GM21360 (cell line): ENCODE measurements around the gene S100A2.
"Not testable (repeated sequence)": the region's sequence is repeated elsewhere in the genome, so short reads cannot be mapped to it uniquely, and the experiment has no call there.

Experiments used
- ATAC-seq: cut with Tn5 transposase; IDR thresholded peaks from one replicate; pipeline ENCODE4 v1.9.1; 2021; ENCODE audit warnings: mild to moderate bottlenecking, moderate library complexity; ENCODE audit not compliant: unreplicated experiment

S100A2 gene

DNA sequence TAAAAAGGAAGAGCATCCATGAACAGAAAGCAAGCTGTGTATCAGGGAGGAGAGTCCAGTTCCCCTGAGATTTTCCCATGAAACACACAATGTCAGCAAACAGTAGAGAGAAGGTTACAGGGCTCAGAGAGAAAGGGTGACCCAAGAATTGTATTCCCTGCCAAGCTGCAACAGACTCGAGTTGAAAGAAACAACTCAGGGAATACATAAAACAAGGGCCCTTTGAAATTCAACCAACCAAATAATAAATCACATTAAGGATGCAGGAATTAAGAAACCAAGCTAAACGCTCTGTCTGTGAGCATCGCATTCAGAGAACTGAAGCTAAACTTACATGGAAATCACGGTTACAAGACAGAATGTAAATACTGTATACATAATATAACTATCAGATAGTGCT is 27.1 kb upstream of the S100A2 start:
- ATAC-seq = no peak

DNA sequence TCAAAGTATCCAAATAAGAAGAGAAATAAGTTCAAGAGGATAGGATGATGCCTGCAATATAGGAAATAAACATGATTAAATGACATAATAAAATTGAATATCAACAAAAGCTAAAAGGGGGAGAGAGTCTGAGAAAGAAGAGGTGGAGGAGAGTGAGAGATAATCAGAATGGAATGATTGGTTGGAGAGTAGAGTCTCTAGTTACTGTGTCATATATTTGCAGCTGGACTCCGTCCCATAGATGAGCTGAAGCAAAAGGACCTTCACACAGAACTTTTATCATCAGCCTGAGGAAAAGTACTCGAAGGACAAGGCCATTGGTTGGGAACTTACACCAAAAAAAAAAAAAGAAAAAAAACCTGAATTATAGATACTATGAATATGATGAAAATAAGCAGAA is 22.8 kb upstream of the S100A2 start:
- ATAC-seq = no peak

GRCh38 chr1:153588033-153588432 is 22.4 kb upstream of the S100A2 start:
- not testable (repeated sequence) for ATAC-seq

DNA sequence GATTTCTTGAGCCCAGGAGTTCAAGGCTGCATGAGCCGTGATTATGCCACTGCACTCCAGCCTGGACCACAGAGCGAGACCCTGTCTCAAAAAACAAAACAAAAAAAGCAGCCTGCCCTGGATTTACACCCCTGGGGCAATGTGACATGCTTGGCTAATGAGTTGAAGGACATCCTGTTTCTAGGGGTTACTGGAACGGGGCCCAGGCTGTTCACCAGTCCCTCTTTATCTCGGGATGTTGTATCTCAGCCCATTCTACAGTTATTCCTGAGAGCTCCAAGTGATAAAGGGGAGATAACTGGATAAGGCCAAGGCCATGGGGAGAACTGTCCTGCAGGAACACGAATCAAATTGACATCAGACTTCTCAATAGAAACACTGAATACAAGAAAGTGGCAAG is 21.7 kb upstream of the S100A2 start:
- ATAC-seq = no peak

DNA sequence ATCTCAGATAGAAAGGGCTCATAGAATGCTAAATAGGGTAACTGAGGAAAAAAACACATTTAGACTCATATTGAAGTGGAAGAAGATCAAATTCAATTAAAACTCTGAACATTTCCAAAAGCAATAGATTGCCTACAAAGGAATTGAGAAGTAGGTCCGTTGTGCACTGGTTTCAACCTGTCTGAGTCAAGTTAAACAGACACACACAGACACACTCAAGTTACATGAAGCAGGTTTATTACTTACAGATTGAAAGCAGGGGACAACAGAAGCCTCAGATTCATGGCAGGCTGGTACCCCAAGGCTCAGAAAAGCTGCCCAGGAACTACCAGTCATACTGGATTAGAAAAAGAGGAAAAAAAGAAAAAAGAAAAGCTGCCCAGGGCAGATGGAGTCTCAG is 20.7 kb upstream of the S100A2 start:
- no peak for ATAC-seq

DNA sequence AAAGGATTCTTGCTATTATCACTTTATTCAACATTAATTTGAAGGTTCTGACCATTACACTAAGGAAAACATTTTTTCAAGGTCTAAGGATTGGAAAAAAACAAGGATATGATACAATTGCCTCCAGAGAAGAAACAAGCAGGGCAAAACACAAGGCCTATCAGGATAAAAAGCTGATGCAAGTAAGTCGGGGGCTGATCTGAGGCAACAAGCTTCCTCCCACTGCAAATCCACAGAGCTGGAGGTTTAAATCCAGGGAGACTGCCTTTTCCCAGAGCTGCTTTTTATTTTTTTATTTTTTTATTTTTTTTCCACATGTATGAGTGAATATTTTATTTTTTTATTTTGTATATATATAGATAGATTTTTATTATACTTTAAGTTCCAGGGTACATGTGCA is 19.4 kb upstream of the S100A2 start:
- ATAC-seq = no peak

GRCh38 chr1:153583976-153584375 is 18.3 kb upstream of the S100A2 start:
- no peak for ATAC-seq

DNA sequence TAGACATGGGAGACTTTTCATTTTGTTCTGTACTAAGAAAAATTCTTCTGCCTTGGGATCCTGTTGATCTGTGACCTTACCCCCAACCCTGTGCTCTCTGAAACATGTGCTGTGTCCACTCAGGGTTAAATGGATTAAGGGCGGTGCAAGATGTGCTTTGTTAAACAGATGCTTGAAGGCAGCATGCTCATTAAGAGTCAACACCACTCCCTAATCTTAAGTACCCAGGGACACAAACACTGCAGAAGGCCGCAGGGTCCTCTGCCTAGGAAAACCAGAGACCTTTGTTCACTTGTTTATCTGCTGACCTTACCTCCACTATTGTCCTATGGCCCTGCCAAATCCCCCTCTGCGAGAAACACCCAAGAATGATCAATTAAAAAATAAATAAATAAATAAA is 17.9 kb upstream of the S100A2 start:
- ATAC-seq = not testable (repeated sequence)

- ATAC-seq = not testable (repeated sequence)
These were observed 17.2 kb upstream of the S100A2 start for GRCh38 chr1:153582836-153583235.

DNA sequence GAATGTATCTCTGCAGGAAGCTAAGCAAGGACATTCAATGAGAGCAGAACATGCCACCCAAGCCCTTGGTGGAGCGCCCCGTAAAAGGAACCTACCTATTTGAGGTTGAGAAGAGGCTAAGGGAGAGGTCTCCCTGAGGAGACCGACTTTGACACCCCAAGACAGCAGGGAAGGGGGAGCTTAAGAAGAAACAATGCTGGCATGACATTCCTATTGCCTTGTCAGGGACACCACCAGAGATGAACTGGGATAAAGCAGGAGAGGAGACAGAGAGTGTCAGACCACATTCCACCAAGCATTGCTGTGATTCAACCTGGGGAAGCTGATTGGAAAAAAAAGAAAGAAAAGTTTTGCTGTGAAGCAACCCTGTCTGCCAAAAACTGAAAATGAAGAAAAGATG is 13.3 kb upstream of the S100A2 start:
- ATAC-seq = no peak

DNA sequence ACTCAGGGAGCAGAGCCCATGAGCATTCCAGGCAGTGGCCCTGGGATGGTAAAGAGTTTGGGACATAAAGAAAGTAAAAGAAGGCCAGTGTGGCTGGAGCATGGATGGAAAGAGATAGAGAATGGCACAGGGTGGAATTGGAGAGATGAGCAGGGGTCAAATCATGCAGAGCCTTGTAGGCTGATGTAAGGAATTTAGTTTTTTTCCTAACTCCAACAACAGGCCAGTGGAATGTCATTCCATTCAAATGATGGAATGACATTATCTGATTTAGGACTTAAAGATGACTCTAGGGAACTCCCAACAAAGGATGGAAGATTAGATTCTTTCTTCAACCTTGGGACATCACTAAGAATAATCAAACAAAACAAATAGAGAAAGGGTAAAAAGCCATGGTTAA is 12.8 kb upstream of the S100A2 start:
- no peak for ATAC-seq

GRCh38 chr1:153577624-153578051 is 12.0 kb upstream of the S100A2 start:
- no peak for ATAC-seq

DNA sequence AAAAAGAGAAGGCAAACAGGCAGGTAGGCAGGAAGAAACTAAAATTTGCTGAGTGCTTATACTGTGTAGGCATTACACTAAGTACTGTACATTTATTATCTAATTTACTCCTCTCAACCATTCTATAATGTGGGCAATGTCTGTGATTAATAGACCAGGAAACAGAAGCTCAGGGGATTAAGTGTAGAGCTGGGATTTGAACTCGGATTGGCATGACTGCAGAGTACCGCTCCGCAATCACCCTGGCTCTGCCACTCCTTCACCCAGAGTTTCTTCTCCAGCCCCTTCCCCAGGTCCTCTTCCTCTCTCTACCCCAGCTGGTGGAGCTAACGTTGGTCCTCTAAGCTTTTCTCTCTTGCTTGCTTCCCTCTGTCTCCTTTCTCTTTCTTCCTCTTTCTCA is 11.5 kb upstream of the S100A2 start:
- no peak for ATAC-seq

DNA sequence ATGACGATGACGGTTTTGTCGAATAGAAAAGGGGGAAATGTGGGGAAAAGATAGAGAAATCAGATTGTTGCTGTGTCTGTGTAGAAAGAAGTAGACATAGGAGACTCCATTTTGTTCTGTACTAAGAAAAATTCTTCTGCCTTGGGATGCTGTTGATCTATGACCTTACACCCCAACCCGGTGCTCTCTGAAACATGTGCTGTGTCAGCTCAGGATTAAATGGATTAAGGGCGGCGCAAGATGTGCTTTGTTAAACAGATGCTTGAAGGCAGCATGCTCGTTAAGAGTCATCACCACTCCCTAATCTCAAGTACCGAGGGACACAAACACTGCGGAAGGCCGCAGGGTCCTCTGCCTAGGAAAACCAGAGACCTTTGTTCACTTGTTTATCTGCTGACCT is 9.9 kb upstream of the S100A2 start:
- not testable (repeated sequence) for ATAC-seq

DNA sequence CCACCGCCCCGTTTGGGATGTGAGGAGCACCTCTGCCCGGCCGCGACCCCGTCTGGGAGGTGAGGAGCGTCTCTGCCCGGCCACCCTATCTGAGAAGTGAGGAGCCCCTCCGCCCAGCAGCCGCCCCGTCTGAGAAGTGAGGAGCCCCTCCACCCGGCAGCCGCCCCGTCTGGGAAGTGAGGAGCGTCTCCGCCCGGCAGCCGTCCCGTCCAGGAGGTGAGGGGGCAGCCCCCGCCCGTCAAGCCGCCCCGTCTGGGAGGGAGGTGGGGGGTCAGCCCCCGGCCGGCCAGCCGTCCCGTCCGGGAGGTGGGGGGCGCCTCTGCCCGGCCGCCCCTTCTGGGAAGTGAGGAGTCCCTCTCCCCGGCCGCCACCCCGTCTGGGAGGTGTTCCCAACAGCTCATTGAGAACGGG is 9.4 kb upstream of the S100A2 start:
- not testable (repeated sequence) for ATAC-seq

GRCh38 chr1:153573351-153573750 is 7.7 kb upstream of the S100A2 start:
- ATAC-seq = no peak

DNA sequence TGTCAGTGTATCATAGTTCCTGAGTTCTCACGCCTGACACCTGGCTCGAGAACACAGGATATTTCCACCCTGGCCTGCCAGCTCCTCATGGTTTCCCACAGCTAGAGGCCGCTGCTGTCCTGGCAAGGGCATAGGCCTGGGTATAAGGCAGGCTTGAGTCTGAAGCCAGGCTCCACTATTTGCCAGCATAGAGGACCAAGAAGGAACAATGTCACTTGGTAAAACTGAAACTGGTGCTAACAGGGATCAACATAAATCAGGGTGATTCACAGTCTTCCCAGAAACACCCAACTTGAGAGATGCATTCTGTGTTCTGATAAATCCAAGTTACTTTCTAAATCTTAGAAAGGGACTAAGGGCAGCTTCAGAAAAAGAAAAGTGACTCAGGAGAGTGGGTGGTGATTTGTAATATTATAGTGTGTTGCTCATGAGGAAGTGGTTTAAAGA is 6.9 kb upstream of the S100A2 start:
- ATAC-seq = peak; percentile 67

DNA sequence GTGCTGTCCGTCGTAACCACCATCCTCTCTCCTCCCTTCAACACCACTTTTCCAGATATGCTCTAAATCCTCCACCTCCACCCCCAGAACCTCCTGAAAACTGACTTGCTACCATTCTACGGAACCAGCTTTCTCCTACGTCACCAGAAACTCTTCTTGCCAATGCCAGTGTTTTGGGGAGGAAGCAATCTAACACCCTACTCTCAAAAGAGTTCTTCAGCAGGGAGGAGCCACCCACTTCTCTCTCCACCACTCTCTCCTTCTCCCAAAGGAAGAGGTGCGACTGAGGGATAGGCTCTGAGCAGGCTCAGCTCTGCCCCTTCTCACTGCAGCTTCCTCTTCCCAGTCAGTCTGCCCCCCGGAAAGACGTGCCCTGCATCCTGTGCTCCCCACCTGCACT is 6.1 kb upstream of the S100A2 start:
- ATAC-seq = no peak

GRCh38 chr1:153570874-153571273 is 5.2 kb upstream of the S100A2 start:
- no peak for ATAC-seq

DNA sequence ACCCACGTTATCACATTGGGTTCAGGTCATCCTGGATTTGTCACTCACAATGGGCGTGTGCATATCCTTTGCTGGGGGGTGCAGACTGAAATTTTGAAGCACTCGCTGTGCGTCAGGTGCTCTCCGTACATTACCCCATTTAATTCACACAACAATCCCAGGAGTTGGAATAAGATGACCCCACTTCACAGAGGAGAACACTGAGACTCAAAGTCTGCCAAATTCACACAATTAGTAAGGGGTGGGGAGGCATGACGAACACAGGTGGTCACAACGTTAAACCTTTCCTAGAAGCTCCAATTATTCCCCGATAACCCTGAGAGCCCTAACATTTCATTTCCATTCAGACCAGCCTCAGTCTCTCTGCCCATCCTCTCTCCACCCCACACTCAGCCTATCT is 3.8 kb upstream of the S100A2 start:
- ATAC-seq = no peak

DNA sequence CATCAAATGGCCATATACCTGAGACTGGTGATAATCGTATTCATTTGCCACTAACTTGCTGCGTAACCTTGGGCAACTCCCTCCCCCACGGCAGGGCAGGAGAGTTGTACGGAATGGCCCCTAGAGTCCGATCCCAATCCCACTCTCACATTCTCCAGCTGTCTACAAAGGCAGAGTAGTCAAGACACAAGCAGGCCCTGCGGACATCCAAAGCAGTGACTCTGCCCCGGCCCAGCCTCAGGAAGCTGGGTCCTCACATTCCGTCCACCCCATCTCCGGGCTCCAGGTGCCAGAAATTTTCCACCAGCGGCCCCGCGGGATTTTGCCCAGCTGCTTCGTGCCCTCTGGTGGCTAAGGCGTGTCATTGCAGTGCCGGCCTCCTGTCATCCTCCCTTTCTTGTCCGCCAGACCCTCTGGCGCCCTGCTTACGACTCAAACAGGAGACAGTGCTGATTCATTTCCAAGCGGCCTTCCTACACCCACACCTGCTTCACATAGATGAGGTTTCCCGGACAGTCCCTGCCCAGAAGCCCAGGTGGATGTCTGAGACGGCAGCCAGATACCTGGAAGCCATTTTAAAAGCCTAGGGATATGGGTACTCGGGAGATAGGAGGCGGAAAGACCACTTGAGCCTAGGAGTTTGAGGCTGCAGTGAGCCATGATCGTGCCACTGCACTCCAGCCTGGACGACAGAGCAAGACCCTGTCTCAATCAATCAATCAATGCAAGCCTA is 2.9 kb upstream of the S100A2 start:
- no peak for ATAC-seq

- no peak for ATAC-seq
These were observed 2.1 kb upstream of the S100A2 start for GRCh38 chr1:153567621-153568366.
